ENCODE results near the gene HAAO.

Gene HAAO

DNA sequence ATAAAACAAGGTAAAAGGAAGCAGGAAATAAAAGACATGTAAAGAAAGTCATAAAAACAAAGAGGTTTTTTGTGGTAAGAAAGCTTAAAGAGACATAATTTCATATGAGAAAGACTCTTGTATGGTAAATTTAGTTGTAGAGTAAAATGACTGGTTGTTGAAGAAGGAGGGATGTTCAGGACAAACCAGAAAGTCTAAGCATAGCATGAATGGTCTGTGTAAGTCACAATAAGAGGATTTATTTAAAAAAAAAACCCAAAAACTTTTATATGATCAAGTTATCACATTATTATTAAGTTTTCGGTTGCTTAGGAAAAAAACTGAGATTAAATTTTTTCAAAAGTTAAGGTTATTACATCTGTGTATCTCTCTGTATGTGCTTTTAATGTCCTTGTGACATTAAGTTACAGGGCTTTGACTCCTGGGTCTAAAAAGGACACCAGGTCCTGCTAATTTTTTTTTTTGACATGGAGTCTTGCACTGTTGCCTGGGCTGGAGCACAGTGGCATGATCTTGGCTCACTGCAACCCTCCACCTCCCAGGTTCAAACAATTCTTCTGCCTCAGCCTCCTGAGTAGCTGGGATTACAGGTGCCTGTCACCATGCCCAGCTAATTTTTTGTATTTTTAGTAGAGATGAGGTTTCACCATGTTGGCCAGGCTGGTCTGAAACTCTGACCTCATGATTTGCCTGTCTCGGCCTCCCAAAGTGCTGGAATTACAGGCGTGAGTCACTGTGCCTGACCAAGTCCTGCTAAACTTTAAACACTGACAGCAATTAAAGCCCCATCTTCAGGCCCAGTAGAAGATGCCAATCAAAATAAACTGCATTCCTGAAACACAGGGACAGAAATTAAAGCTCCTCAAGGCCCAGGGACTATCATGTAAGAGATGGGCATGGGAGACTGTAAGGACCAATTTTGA is 14.2 kb downstream of the HAAO start:
- no peak for DNase-seq
- TF ChIP-seq GATA1 (IDR thresholded peaks at IDR 0.05; ENCODE audit: low read depth, low read length) (no peak), POLR2A (IDR thresholded peaks at IDR 0.05; ENCODE audit: low read length) (no peak)

DNA sequence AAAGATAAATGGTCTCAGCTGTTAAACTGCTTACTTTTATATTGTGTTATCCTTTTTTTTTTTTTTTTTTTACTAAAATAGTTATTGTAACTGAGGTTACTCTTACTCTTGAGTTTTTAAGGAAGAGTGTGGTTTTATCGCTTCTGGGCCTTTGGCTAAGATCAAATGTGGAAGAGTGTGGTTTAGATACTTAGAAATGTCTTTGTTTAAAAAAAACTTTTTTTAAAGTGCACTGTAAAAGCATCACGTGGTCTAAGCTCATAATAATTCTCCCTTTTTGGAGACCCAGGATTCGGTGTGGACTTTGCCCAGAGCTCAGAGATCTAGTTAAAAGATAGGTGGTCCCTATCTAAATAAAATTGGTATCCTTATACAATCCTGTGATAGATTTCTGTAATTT is 16.6 kb downstream of the HAAO start:
- no peak for TF ChIP-seq GATA1 (IDR thresholded peaks at IDR 0.05; ENCODE audit: low read depth, low read length)
- TF ChIP-seq POLR2A (IDR thresholded peaks at IDR 0.05; ENCODE audit: low read length) = no peak

GRCh38 chr2:42775186-42775585 is 17.2 kb downstream of the HAAO start:
- TF ChIP-seq GATA1 (IDR thresholded peaks at IDR 0.05; ENCODE audit: low read depth, low read length) (no peak), POLR2A (IDR thresholded peaks at IDR 0.05; ENCODE audit: low read length) (no peak)
- DNase-seq = no peak

More for the DNA sequence above, 16.6 kb downstream of the HAAO start:
- DNase-seq = no peak

- no peak for DNase-seq
- TF ChIP-seq POLR2A (IDR thresholded peaks at IDR 0.05; ENCODE audit: low read length) (no peak), GATA1 (IDR thresholded peaks at IDR 0.05; ENCODE audit: low read depth, low read length) (no peak)
These were observed 20.7 kb downstream of the HAAO start for GRCh38 chr2:42771546-42772153.

DNA sequence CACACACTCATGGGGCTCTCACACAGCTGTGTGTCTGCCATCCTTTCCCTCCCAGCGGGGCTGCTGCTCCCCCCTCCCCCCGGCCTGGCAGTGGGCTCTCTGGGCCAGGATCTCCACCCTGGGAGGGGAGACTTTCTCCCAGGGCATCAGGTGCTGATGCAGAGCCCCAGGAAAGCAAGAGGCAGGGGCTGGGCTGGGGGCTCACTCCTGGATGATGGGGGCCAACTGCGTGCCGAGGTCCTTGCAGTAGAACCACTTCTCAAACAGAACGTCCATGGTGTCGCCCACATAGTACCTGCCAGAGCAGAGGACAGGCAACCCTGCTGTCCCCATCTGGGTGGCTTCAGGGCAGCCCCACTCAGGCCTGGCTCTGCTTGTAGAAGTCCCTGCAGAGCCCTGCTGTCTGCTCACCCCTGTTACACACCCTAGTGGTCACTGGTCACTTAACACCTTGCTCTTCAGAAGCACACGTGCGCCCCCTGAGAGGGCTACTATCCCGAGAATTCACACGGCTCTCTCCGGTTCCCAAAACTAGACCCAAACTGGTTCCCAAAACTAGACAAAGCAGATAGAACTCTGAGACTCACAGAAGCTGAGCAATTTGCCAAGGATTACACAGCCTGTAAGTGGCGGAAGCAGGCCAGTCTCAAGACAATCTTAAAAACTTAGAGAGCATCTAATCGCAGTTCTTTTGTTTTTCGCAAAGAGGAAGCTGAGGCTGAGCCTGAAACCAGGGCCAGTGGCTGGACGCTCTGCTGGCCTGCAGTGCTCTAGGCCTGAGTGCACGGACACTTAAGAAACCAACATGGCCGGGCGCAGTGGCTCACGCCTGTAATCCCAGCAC is 21.9 kb downstream of the HAAO start:
- peak; percentile 52 to 54 for DNase-seq
- TF ChIP-seq GATA1 (IDR thresholded peaks at IDR 0.05; ENCODE audit: low read depth, low read length) (no peak), POLR2A (IDR thresholded peaks at IDR 0.05; ENCODE audit: low read length) (no peak)

DNA sequence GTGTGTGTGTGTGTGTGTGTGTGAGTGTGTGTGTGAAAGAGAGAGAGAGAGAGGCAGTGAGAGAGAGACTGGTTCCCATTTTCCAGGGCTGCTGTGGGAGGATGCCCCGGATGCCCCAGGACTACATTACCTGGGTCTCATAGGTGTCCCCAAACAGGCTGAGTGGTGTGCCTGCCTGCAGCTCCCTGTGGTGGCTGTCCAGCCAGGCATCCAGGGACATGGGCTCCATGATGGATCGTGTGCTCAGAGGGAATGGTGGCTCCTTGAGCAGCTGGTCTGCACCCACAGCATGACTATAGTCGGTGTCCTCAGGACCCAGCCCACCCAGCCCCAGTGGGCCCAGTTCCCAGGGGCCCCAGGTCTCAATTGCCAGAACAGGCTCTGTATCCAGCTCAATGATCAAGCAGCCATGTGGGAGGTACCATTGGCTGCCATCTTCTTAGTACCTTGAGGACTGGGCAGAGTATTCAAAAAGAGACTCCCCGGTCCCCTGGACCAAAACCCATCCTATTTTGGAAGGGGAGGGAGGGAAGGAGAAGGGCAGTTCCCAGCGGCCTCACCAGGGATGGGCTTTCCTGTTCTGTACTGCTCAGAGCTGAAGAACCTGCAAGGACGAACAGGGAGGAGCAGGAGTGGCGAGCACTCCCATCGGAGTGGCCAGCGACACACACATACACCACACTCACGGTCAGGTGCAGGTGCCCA is 22.6 kb downstream of the HAAO start:
- TF ChIP-seq GATA1 (IDR thresholded peaks at IDR 0.05; ENCODE audit: low read depth, low read length) = no peak
- TF ChIP-seq POLR2A (IDR thresholded peaks at IDR 0.05; ENCODE audit: low read length) = no peak
- no peak for DNase-seq

GRCh38 chr2:42768706-42769256 is 23.6 kb downstream of the HAAO start:
- no peak for DNase-seq
- TF ChIP-seq POLR2A (IDR thresholded peaks at IDR 0.05; ENCODE audit: low read length) = no peak
- TF ChIP-seq GATA1 (IDR thresholded peaks at IDR 0.05; ENCODE audit: low read depth, low read length) = no peak

DNA sequence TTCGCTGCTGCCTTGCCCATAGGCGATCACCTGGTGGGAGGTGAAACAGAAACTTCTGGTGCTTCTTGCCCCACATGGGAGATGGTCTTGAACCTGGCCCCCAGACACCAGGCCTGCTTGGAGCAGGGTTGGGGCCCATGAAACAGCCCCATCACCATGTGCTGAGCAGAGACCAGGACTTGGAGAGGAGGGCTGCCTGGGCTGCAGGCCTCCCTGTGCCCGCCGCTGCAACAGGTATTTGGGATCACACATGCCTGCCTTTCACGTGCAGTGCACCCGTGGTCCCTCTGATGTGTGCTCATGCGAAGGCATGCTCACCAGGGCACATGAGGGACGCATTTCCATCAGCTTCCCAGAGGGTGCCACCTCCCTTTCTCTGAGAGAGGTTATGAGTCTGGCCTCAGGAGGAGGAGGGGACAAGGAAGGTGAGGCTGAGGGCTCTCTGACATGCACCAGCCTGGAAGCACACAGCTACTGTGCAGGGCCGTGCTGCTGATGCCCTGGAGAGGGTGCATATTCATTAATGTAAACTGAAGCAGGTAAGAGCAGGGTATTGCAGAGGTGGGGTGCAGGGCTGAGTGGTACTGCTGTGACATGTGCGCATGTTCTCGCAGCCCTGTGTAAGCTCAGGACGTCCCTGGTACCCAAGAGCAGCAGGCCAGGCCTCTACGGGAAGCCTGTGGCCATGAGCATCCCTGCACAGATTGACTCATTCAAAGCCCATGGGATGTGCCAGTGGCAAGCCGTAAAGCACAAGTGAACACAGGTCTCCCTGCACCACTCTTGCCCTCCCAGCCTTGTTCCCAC is 24.3 kb downstream of the HAAO start:
- no peak for DNase-seq
- no peak for TF ChIP-seq POLR2A (IDR thresholded peaks at IDR 0.05; ENCODE audit: low read length)
- no peak for TF ChIP-seq GATA1 (IDR thresholded peaks at IDR 0.05; ENCODE audit: low read depth, low read length)

DNA sequence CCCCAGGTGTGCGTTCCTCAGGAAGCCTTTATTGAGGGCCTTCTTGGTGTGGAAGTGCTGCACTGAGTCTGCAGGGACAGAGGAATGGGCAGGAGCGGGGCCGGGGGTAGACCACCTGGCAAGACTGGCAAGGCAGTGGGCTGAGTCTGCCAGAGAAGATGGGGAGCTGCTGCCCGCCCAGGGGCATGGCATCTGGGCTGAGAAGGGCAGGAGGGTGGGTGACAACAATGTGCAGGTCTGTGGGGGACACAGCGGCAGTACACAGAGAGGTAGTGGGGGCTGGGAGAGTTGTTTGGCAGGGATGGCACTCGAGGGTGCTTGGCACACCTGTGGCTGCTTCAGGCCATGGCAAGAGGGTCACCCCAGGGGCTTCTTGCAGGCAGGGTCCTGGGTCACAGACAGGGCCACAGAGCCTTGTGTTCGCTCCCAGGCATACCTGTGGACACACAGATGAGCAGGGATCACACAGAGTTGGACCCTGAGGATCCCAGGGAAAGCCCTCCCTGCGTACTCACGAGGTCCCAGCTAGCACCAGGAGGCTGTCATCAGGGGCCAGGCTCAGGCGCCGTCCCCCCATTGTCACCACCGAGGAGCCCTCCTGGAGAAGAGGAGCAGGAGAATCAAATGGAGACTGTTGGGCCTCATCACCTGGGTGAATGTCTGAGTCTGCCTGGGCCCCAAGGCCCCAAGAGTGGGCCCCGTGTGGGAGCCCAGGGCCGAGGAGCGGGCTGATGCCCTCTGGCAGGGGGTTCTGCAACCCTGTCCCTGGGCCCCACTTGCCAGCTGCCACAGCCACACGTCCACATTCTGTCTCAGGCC is 25.1 kb downstream of the HAAO start:
- TF ChIP-seq GATA1 (IDR thresholded peaks at IDR 0.05; ENCODE audit: low read depth, low read length) = no peak
- TF ChIP-seq POLR2A (IDR thresholded peaks at IDR 0.05; ENCODE audit: low read length) = no peak
- DNase-seq = no peak

DNA sequence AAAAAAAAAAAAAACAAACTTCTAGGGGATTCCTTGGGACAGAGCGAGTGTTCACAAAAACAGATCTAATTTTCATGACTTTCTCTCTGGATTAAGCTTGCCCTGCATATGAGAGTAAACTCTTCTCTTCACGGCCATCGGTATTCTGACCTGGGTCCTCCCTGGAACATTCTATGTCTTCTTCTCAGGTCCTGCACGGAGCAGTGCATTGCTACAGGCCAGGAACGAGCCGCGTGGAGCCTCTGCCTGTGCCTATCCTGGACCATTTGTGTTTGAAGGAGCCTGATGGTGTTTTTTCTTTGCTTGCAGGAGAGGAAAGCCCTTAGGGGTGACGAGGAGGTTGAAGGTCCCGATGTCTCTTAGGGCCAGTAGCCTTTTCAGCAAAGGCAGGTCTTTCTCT is 26.7 kb downstream of the HAAO start:
- no peak for DNase-seq

GRCh38 chr2:42764901-42765300 is 27.5 kb downstream of the HAAO start:
- no peak for DNase-seq
- no peak for TF ChIP-seq POLR2A (IDR thresholded peaks at IDR 0.05; ENCODE audit: low read length)

More for the DNA sequence above, 26.7 kb downstream of the HAAO start:
- TF ChIP-seq GATA1 (IDR thresholded peaks at IDR 0.05; ENCODE audit: low read depth, low read length) = no peak
- TF ChIP-seq POLR2A (IDR thresholded peaks at IDR 0.05; ENCODE audit: low read length) = no peak

DNA sequence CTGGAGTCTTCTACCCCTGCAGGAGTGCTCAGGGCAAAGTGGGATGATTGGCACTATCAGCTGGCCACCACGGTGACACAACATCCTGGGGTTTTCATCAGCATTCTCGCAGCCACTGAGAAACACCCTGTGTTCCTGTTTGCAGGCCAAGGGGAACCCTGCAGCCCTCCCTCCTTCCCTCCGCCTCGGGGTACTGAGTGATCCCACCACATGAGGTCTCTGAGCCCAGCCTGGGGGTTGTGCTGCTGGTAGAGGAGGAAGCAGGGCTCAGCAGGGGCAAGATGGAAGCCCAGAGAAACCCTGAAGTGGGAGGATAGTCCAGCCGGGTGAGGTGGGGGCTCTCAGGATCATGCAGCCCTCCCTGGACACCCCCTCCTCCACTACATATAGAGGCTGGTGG is 28.3 kb downstream of the HAAO start, which contains the start of gene OXER1:
Gene OXER1 (minus strand): TSS at position 40 of the 400 bp plus-strand sequence. CDS start 73 bp downstream, outside the sequence.
- TF ChIP-seq POLR2A (IDR thresholded peaks at IDR 0.05; ENCODE audit: low read length) = no peak
- no peak for TF ChIP-seq GATA1 (IDR thresholded peaks at IDR 0.05; ENCODE audit: low read depth, low read length)
- DNase-seq = no peak

Data from erythroblast (primary cell).